Left hindlimb (tissue), 1 donor: ENCODE measurements around the gene LSM11.
"Not testable (repeated sequence)": the region's sequence is repeated elsewhere in the genome, so short reads cannot be mapped to it uniquely, and the experiment has no call there.

Source experiments
- DNase-seq: peaks from one replicate; pipeline ENCODE4 v3.0.0-alpha.2; 2018

Gene LSM11

GRCh38 chr5:157743163-157744050 lies at the start of gene LSM11:
LSM11 (plus strand) TSS chr5:157743712; CDS start chr5:157743751, 39 bp downstream.
- DNase-seq, result peak; percentile 92

GRCh38 chr5:157693816-157694215 lies 49.7 kb upstream of the LSM11 start:
- DNase-seq, result not testable (repeated sequence)

- not testable (repeated sequence) for DNase-seq
These were observed 47.4 kb upstream of the LSM11 start for GRCh38 chr5:157696154-157696553.

- not testable (repeated sequence) for DNase-seq
These were observed 44.8 kb upstream of the LSM11 start for GRCh38 chr5:157698674-157699073.

GRCh38 chr5:157703736-157704135 lies 39.8 kb upstream of the LSM11 start:
- DNase-seq, result no peak

GRCh38 chr5:157708866-157709265 lies 34.6 kb upstream of the LSM11 start:
- DNase-seq, result no peak

GRCh38 chr5:157709346-157709745 lies 34.2 kb upstream of the LSM11 start:
- no peak for DNase-seq

GRCh38 chr5:157710431-157710830 lies 33.1 kb upstream of the LSM11 start:
- no peak for DNase-seq

GRCh38 chr5:157710882-157711281 lies 32.6 kb upstream of the LSM11 start:
- no peak for DNase-seq

- no peak for DNase-seq
These were observed 29.5 kb upstream of the LSM11 start for GRCh38 chr5:157713830-157714595.

GRCh38 chr5:157714596-157714864 lies 29.0 kb upstream of the LSM11 start:
- DNase-seq, result no peak

GRCh38 chr5:157718519-157718918 lies 25.0 kb upstream of the LSM11 start:
- DNase-seq, result no peak

GRCh38 chr5:157719245-157719644 lies 24.3 kb upstream of the LSM11 start:
- no peak for DNase-seq

- no peak for DNase-seq
These were observed 22.4 kb upstream of the LSM11 start for GRCh38 chr5:157721159-157721558.

- DNase-seq, result not testable (repeated sequence)
These were observed 20.6 kb upstream of the LSM11 start for GRCh38 chr5:157722895-157723294.

GRCh38 chr5:157726607-157727006 lies 16.9 kb upstream of the LSM11 start:
- not testable (repeated sequence) for DNase-seq

- not testable (repeated sequence) for DNase-seq
These were observed 15.7 kb upstream of the LSM11 start for GRCh38 chr5:157727858-157728257.

- DNase-seq, result no peak
These were observed 13.7 kb upstream of the LSM11 start for GRCh38 chr5:157729858-157730257.

- no peak for DNase-seq
These were observed 12.6 kb upstream of the LSM11 start for GRCh38 chr5:157730900-157731271.

- peak; percentile 98 for DNase-seq
These were observed 12.0 kb upstream of the LSM11 start, which contains the start of gene THG1L for GRCh38 chr5:157731272-157732129. THG1L (plus strand) TSS chr5:157731420; CDS start chr5:157731441, 21 bp downstream.

- no peak for DNase-seq
These were observed 11.4 kb upstream of the LSM11 start for GRCh38 chr5:157732130-157732514.

GRCh38 chr5:157732596-157733262 lies 10.8 kb upstream of the LSM11 start:
- DNase-seq, result no peak

GRCh38 chr5:157734436-157734835 lies 9.1 kb upstream of the LSM11 start:
- DNase-seq, result no peak
